ENCODE data around the gene HMX1. TPM values are rescaled to one million over a fixed set of nuclear protein-coding genes. Genes with fewer than 3 reads are reported as not detected.

Gene HMX1
- total RNA-seq, 1 donor from 2014 or later = not detected

GRCh38 chr4:8820178-8821102 is 51.2 kb downstream of the HMX1 start:
- DNase-seq (ENCODE audit: low read depth, low spot score) = no peak

GRCh38 chr4:8819473-8820177 is 52.0 kb downstream of the HMX1 start:
- DNase-seq (ENCODE audit: low read depth, low spot score) = no peak

- no peak for DNase-seq (ENCODE audit: low read depth, low spot score)
Measured at GRCh38 chr4:8819019-8819418, 52.6 kb downstream of the HMX1 start.

- no peak for DNase-seq (ENCODE audit: low read depth, low spot score)
Measured at GRCh38 chr4:8818063-8818881, 53.4 kb downstream of the HMX1 start.

- DNase-seq (ENCODE audit: low read depth, low spot score) = no peak
Measured at GRCh38 chr4:8817813-8818062, 53.9 kb downstream of the HMX1 start.

GRCh38 chr4:8817096-8817812 is 54.4 kb downstream of the HMX1 start:
- no peak for DNase-seq (ENCODE audit: low read depth, low spot score)

Data from pulmonary artery endothelial cell (primary cell).